ENCODE data around the gene PCDH9.
"Not testable (repeated sequence)": the region's sequence is repeated elsewhere in the genome, so short reads cannot be mapped to it uniquely, and the experiment has no call there.

Gene PCDH9

DNA sequence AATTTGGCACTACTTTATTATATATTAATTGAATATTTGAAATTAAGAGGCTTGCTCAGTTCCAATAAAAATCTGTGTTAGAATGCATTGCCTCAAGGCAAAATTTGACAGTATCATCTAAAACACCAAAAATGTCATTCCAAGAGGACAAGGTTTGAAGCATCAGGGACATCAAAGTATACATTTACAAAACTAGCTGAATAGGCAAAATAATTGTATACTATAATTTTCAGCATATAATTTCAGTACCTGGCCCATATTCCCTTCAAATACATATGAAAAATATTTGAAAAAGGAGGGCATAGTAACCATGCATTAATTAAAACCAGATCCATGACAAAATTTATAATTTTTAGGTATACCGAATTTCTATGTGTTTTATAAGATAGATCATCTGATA, 963.8 kb downstream of the PCDH9 start:
- no peak for DNase-seq (ENCODE audit: low read depth)

DNA sequence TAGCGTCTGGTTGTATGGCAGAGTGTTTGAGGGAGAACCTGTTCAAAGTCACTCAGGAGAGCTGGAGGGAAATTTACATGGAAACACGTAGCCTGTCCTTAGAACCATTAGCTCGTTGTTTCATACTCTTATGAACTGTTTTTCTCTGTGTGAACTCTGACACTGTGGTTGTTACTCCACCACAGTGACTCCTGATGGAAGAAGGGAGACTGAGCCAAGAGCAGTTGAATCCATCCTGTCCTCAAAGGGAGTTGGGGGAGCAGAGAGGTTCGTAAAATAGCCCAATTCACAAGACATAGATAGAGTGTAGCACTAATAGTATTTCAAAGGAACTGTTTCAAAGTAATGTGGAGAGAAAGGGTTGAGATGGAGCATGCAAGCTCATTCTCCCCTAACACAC, 964.8 kb downstream of the PCDH9 start:
- no peak for DNase-seq (ENCODE audit: low read depth)

DNA sequence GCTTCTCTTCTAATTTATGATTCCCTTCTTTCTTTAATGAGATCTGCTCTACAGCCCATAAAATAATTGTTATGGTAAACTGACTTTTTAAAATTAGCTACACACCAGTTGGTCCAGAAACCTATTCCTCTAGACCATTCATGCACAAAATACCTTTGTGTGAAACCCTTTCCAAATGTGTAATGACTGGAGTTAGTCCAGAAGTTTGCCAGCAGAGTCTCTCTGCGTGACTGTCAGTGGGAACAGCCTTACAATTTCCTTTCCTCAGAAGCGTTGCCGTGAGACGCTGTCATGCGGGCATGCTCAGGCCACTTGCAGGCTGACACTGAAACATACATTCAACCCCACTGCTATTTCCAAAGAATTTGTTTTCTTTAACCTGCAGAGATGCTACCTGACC, 965.2 kb downstream of the PCDH9 start:
- no peak for DNase-seq (ENCODE audit: low read depth)

DNA sequence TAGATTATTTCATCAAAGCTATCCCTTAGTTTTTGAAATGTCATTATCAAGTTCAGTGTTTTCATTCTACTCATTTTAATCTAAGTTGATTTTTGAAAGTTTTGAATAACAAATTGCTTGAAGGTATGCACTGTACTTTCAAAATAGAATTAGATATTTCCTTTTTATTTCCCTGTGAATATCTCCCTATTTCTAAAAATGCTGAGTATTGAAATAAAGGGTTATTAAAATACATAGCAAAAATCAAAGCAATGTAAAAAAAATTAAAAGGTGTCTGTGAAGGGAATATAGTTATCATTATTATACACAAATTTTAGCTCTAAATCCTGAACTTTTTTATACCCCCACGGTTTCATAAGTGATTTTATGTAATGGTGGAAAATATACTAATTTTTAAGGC, 967.8 kb downstream of the PCDH9 start:
- DNase-seq (ENCODE audit: low read depth), result no peak

DNA sequence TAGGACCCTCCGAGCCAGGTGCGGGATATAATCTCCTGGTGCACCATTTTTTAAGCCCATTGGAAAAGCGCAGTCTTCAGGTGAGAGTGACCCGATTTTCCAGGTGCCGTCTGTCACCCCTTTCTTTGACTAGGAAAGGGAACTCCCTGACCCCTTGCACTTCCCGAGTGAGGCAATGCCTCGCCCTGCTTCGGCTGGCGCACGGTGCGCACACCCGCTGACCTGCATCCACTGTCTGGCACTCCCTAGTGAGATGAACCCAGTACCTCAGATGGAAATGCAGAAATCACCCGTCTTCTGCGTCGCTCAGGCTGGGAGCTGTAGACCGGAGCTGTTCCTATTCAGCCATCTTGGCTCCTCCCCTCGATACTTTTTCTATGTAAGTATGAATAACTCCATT, 970.7 kb downstream of the PCDH9 start:
- DNase-seq (ENCODE audit: low read depth), result not testable (repeated sequence)
